K562 (cell line): ENCODE data around the gene TIMP1. TPM values are rescaled to one million over a fixed set of nuclear protein-coding genes. Genes with fewer than 3 reads are reported as not detected.

Experiments
- ARID4B ChIP-seq: sonication (generic); formaldehyde crosslinking; IDR thresholded peaks from 2 replicates; pipeline ENCODE4 v1.8.0; 2022; ENCODE audit warnings: mild to moderate bottlenecking, missing genetic modification reagents
- HMGXB4 ChIP-seq: sonication (generic); formaldehyde crosslinking; IDR thresholded peaks from 2 replicates; pipeline ENCODE4 v1.8.1; 2023; ENCODE audit warnings: mild to moderate bottlenecking, missing genetic modification reagents
- NR0B1 ChIP-seq: fragments of 450-650 bp; IDR thresholded peaks from one replicate; pipeline ENCODE4 v1.6.1; 2018; ENCODE audit warnings: mild to moderate bottlenecking, moderate library complexity; ENCODE audit not compliant: partially characterized antibody
- POLR2AphosphoS5 ChIP-seq: IDR thresholded peaks from 2 replicates; pipeline ENCODE4 v1.6.1; 2011; ENCODE audit warnings: mild to moderate bottlenecking, low read depth, low read length, moderate library complexity; ENCODE audit not compliant: control insufficient read depth, insufficient read depth
- ZNF518B ChIP-seq: fragments of 250-450 bp; sonication (Bioruptor Pico); IDR thresholded peaks from 2 replicates; pipeline ENCODE4 v1.5.0; 2021; ENCODE audit warnings: mild to moderate bottlenecking, moderate library complexity
- polyA plus RNA-seq, 8 experiments: library from polyadenylated mRNA; depleted of rRNA in 4 of 8; stranded (reverse) in 5 of 8; unstranded in 3 of 8; fragments of >200 nt; fragmentation: Nextera tagmentation in 2 of 8; fragmentation: Illumina TruSeq in 1 of 8; extraction: Ambion mirVana in 2 of 8; extraction: Trizol in 1 of 8; gene quantifications; 2 replicates each; pipeline versions ENCODE4 v1.2.1 to v1.2.3, GENCODE V29; 2011 to 2014; ENCODE audit warnings: inconsistent platforms in 1 of 8, missing spikeins in 1 of 8
- total RNA-seq, 7 experiments: library from RNA; depleted of rRNA in 6 of 7; stranded (reverse); fragments of >200 nt in 6 of 7; fragmentation: Illumina TruSeq in 2 of 7; extraction: Trizol in 2 of 7; gene quantifications; 2 replicates each; pipeline versions ENCODE4 v1.2.1 to v1.2.3, GENCODE V29; 2011 to 2021; ENCODE audit warnings: low replicate concordance in 1 of 7
- TF ChIP-seq, protein P1 (sequence below): fragments of 250-450 bp; sonication (Bioruptor Pico); IDR thresholded peaks from 2 replicates; pipeline ENCODE4 v1.4.0; 2020

The TIMP1 gene
- total and polyA plus RNA-seq, 9 of the 15 experiments (the other 6 are each of a cell fraction or from before 2014, with no cell fraction given) = 115 to 699 (median 273) TPM

DNA sequence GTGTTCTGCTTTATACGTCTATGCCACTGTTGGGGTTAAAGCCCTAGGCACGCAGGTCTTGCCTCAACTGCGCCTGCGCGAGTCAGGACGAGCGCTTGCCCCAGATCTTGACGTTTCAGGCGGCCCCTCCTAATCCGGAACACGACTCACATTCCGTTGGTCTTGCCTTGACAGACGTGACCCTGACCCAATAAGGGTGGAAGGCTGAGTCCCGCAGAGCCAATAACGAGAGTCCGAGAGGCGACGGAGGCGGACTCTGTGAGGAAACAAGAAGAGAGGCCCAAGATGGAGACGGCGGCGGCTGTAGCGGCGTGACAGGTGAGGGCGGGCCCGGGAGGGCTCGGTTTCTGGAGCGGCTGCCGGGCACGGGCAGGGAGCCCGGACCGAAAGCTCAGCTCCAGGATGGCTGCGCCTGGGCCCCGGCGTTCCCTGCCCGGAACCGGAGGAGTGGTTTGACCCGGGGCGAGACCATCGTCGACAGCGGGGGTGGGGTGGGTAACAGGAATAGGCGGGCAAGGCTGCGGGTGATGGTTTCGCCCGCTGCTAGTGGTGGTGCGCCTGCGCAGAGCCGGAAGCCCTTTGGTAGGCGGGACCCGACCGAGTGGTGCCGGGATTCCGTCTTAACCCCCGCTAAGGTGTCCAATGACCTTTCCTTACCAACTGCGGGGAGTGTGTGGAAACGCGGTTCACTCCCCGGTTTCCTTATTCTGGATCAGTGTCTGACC is 21.1 kb upstream of the TIMP1 start, which contains the start of gene ARAF (continued):
- TF ChIP-seq HMGXB4 (no peak), NR0B1 (no peak), POLR2AphosphoS5 (peak; percentile 30), ZNF518B (CRISPR knock-in tag) (no peak), ARID4B (0 out of 2 replicates have a peak, but pooled peaks have one; percentile 33)
- TF ChIP-seq, protein P1, sequence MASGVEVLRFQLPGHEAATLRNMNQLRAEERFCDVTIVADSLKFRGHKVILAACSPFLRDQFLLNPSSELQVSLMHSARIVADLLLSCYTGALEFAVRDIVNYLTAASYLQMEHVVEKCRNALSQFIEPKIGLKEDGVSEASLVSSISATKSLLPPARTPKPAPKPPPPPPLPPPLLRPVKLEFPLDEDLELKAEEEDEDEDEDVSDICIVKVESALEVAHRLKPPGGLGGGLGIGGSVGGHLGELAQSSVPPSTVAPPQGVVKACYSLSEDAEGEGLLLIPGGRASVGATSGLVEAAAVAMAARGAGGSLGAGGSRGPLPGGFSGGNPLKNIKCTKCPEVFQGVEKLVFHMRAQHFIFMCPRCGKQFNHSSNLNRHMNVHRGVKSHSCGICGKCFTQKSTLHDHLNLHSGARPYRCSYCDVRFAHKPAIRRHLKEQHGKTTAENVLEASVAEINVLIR (CRISPR knock-in tag) = no peak
